Measurements from ENCODE around the gene ZIK1.

Gene ZIK1

DNA sequence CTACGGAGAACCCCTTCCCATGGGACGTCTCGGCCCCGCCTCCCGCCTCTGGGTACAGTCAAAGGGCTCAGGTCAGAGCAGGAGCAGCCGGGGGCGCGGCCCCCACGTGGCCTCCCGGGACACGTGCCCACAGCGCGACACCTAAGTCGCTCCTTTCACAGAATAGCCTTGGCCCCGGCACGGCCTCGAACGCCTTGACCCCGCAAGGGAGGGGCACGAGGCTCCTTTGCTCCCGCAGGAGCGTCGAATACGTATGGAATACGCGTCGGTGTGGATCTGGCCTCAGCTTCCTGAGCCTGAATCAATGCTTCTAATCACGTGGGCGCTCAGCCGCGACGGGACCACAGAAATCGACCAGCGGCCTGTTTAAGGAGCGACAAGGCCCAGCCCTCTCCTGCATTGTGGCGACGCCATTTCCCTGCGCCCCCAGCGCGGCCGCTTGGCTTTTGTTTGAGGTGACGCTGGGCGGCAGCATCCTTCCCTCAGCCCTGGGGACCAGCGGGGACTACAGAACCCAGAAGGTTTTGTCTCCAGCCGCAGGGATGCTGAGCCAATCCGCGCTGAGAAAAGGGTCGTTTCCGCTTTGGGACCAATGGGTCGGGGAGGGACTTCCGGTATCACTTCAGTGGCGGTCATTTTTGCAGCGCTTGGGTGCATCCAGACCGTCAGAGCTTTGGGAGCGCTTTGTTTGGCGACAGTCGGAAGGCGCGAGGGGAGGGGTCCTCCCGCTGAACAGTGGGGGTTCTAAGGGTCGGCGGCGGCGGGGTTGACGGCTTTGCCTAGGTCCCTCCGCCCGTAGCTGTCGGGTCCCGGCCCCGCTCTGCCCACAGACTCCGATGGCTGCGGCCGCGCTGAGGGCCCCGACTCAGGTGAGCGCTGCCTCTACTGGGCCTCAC, at the start of gene ZIK1:
TSS of gene ZIK1 (plus strand) at position 625 of the 896 bp plus-strand sequence. CDS start at position 837, 212 bp downstream.
- peak; percentile 17 for DNase-seq

- DNase-seq, result no peak
Observed at GRCh38 chr19:57537953-57538547, 45.9 kb upstream of the ZIK1 start.

DNA sequence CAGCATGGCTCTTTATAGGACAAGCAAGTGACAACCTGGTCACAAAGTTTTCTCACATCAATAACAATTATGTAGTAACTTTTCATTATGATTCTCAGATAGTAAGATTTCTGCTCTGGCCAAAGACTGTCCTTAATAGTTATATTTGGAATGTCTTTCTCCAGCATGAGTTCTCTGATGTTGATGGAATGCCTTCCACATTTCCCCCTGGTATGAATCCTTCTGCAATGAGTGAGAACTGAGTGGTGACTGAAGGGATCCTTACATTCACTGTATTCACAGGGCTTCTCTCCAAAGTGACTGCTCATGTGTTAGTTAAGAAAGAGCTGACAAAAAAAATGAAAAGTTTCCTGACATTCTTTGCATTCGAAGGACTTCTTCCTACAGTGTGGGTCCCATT, 37.4 kb upstream of the ZIK1 start:
- DNase-seq, result no peak

GRCh38 chr19:57552432-57552831, 31.5 kb upstream of the ZIK1 start:
- no peak for DNase-seq

GRCh38 chr19:57557659-57558058, 26.3 kb upstream of the ZIK1 start:
- DNase-seq, result no peak

- DNase-seq, result no peak
Observed at GRCh38 chr19:57558525-57558924, 25.4 kb upstream of the ZIK1 start.

GRCh38 chr19:57559008-57559403, 24.9 kb upstream of the ZIK1 start:
- DNase-seq, result no peak

GRCh38 chr19:57559404-57560025, 24.4 kb upstream of the ZIK1 start, which contains the start of gene ZNF550:
ZNF550 (minus strand) TSS chr19:57559863; CDS start chr19:57559682, 181 bp downstream.
- peak; percentile 63 for DNase-seq

DNA sequence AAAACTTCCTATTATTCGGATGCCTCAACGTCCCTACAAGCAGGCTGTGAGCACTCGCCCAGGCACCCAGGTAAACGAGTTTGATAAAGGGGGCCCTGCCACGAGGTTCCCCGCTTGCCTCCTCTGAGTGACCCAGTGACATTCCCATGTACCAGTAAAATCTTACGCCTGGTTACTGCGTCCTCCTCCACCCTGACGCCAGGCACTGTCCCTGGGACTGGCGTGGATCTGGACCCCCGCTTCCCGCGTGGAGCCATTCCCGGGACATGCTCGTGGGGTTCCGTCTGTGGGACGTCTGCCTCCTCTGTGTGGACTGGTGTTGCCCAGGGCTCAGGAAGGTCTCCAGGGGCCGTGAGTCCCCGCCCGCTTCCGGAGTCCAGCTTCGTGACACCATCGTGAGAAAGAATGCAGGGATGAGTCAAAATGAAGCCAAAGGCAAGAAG, 23.9 kb upstream of the ZIK1 start:
- DNase-seq, result no peak

DNA sequence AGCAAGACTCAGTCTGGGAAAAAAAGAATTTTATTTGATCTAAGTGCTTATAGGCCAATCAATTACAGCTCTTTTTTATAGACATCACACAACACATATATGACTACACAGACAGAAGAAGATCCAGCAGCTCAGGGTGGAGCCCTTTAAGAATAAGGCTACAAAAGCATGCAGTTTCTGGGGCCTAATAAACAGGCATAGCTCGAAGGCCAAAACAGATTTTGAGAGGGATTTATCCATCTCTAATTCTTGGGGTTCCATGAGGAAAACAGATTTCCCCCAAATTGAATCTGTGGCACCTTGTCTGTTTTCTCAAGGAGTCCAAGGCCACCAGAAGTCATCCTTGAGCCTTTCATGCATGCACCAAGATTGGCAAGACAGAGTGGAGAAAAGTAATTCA, 20.4 kb upstream of the ZIK1 start:
- no peak for DNase-seq

DNA sequence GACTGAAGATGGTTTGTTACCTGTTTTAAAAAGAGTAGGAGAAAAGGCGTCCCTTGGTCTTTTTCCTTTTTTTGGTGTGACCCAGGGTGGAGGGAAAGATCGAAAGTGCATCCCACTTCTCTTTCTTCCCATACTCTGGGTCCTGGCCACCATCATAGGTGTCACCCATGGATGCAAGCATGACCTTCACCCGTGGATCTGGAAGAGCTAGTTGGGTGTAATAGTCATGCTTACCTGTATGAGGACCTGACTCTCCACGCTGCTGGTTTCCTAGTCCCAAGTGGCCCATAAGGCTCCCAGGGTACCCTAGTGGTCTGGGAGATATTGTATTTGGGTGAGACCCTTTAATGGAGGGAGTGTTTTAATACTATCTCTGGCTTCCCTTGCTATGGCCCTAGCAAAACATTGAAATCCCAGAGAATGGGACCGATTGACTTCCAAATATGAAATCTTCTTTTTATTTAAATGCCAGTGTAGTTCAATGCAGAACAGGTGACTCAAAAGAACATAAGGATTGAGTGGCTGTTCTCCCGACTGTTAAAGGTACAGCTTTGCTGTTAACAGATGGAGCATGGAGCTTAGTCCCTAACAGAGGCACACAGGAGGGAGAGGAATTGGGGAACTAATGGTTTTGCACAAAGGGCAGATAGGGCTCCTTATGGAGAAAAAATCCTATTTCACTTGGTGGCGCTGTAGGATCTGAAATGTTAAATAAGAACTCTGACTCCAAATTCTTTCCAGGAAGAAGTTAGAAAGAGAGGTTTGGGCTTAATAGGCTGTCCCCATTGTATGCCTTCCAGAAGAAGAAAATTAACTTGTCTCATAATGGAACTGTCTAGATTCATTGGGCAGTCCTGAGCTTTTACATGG, 17.3 kb upstream of the ZIK1 start:
- no peak for DNase-seq

GRCh38 chr19:57570707-57571106, 13.2 kb upstream of the ZIK1 start:
- no peak for DNase-seq

GRCh38 chr19:57572415-57572947, 11.5 kb upstream of the ZIK1 start:
- no peak for DNase-seq

- DNase-seq, result no peak
Observed at GRCh38 chr19:57576661-57577060, 7.3 kb upstream of the ZIK1 start.

- DNase-seq, result peak; percentile 94
Observed at GRCh38 chr19:57578487-57579205, 5.3 kb upstream of the ZIK1 start, which contains the start of gene ZNF416. ZNF416 (minus strand) TSS chr19:57578911; CDS start chr19:57578704, 207 bp downstream.

- DNase-seq, result no peak
Observed at GRCh38 chr19:57583104-57583520, 833 bp upstream of the ZIK1 start.

DNA sequence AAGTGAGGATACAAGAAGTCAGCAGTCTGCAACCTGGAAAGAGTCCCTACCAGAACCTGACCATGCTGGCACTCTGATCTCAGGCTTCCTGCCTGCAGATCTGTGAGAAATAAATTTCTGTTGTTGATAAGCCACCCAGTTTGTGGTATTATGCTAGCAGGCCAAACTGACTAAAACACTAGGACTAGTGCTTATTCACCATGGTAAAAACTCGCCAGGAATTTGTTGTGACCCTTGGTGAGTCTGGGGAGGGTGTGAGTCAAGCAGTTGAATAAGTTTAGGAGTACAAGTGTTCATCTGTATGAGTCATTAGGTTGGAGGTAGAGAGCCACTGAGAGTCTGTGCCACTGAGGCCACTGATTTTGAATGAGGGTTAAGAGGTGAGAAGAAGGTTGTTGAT, 3.6 kb downstream of the ZIK1 start:
- DNase-seq, result no peak

DNA sequence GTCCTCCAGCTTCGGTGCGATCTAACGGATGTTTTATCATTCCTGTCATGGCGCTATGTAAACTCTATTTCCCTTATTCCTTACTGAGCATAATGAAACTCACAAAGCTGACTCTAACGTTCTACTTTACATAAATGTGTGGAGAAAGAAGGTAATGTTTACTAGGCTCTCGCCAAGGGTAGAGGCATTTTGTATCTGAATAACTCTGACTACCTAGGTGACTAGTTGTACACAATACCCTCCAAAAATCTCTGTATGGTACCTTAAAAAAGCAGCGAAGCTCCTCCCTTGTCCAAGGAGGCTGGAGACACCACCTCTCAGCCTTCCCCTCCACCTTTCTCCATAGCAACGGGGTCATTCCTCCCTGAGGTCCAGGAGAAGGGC, 15.4 kb downstream of the ZIK1 start:
- no peak for DNase-seq

GRCh38 chr19:57599761-57600383, 15.9 kb downstream of the ZIK1 start, which contains the start of gene ZNF530:
ZNF530 (plus strand) TSS chr19:57599885; CDS start chr19:57604346, 4,461 bp downstream.
- peak; percentile 73 for DNase-seq

GRCh38 chr19:57606931-57607330, 23.0 kb downstream of the ZIK1 start:
- no peak for DNase-seq

GRCh38 chr19:57611113-57611512, 27.2 kb downstream of the ZIK1 start:
- DNase-seq, result no peak

Measured in NCI-H446 treated with DMSO at 0.1 percent for 48 hours (cell line).